HG02885 (cell line): ENCODE data around the gene NSMF.

ENCODE experiments used
- ATAC-seq: cut with Tn5 transposase; IDR thresholded peaks from one replicate; pipeline ENCODE4 v1.9.1; 2021; ENCODE audit warnings: mild to moderate bottlenecking; ENCODE audit not compliant: unreplicated experiment, poor library complexity

Gene NSMF

DNA sequence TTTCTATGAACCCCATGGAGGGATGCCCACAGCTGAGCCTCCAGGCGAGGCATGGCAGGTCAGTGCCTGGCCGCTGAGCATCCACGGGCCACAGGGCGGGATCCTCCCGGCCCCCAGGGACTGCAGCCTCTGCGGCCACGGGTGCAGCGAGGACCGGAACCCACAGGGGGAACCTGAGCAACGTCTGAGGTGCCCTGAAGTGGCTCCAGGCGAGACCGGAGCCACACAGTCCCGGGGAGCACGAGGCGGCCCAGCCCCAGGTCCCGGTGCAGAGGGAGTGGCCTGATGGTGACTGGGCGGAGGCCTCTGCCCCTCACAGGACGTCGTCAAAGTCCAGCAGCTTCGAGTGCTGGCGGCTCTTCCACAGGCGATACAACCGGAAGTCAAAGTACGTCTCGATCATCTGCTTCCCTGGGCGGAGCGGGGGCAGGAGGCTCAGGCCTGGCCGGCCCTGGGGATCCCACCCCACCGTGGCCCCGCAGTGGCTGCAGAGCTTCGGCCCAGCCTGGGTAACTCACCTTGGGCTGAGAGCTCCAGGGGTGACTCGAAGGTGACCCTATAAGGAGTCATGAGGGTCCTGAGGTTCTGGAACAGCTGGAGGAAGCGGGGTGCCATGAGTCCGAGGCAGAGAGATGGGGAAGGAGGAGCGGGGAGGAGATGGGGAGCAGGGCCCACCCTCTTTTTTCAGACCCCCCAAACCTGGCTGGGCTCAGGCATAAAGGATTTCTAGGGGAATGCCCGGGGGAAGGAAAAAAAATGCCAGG, 9.9 kb downstream of the NSMF start:
- ATAC-seq: no peak

DNA sequence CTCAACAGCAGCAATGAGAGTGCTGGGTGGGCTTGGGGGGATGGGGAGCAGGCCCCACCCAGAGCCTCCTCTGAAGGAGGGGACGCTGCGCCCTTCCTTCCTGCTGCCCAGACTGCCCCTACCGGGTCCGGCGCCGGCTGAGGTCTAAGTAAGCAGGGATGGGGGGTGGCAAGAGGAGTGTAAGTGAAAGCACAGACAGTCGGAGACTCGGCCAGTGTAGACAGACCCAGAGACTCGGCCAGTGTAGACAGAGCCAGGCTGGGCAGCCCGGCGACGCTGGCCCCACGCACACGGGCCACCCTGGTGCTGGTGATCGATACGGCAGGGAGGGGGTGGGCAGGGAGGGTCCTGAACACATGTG, 10.6 kb downstream of the NSMF start:
- ATAC-seq: no peak

DNA sequence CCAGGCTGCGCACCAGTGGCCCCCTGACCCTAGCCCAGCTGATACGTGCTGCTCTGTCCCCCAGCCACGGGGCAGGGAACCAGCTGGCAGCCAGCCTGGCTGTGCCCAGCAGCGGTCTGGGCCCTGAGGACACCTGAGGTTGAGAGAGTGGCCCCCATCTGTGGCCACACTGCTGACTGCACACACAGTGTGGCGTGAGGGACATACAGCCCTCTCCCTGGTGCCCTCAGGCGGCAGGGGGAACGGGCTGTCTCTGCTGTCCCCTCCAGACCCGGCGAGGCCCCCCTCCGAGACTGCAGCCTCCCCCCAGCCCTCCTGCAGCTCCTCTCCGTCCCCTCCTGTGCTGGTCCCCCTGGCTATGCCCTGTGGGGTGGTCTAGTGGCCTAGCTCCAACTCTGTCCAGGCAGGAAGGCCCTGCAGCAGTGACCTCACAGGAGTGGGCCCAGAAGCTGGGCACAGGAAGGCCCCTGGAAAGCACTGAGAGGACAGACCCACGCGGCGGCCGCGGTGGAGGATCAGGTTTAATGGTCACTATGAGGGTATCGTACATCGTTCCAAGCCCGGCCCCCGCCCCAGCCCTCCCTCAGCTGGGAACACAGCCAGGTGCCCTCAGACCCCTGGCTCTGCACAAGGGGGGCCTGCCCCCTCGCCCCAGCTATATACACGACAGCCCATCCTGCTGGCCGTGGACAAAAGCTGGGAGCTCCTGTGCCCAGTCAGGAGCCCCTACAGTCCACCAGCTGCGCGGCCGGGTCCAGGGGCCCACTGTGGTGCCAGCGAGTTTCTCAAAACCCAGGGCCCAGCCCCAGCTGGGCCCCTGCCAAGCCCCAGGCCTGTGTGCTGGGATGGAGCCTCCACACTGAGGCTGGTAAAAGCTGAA, 11.2 kb downstream of the NSMF start:
- ATAC-seq: no peak

DNA sequence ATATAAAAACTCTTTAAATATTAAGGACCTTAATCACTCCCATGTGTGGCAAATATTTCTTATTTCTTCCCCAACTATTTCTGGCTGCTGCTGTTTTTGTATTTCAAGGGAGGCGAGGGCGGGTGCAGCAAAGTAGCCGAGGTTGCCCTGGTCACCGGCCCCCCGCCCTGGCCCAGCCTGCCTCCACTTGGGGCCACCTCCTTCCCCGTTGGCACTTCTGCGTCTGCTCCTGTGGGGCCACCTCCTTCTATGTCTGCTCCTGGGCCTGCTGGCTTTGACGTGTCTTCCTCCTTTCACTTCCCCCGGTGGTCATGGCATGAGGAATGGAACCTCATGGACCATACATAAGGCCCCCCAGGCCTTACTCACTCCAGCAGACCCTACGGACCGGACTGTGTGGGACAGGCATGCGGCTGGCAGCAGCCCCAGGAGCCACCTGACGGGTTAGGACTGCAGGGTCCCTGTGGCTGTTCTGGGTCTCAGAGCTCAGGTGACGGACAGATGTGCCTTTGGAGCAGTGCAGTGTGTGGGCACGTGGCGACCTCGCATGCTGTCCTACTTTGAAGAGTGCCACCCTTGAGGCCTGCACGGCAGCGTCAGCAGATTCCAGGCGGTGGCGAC, 12.2 kb downstream of the NSMF start:
- no peak for ATAC-seq

DNA sequence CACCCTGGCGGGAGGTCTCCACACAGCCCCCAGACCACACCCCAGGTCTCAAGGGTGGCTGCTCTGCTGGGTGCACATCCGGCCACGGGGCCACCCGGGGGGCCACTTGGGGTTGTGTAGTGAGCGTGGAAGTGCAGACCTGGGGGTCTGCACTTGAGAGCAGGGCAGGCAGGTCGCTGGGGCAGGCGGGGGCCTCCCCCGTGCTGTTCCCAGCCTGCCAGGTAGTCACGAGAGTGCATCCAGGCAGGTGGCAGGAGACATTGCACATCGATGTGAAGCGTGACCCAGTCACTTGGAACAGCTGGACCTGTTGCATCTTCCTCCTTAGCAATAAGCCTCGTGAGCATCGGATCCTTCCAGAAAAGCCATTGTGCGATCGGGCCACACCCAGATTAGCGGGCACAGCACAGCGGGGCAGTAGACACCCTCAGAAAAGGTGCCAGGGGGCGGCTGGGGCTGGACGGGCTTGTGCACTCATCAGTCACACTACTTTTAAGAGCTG, 13.2 kb downstream of the NSMF start:
- ATAC-seq: no peak

DNA sequence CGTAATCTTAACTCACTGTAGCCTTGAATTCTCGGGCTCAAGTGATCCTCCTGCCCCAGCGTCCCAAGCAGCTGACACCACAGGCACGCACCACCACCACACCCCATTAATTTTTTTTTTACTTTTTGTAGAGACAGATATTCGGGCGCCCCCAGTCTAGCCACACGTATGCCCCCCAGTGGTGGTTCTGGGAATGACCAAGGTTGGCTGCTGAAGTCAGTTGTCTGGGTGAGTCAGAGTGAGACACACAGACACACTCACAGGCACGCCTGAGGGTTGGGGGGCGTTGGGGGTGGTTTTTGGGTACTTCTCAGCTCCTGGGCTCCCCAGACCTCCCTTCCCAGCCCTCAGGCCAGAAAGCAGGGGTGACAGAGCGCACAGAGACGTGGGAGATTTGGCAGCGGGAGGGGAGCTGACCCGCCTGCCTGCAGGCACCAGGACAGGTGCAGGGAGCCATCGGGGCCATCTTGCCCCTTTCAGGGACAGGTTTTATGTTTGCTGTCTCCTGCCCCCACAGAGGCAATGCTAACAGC, 13.8 kb downstream of the NSMF start:
- peak; percentile 56 for ATAC-seq

DNA sequence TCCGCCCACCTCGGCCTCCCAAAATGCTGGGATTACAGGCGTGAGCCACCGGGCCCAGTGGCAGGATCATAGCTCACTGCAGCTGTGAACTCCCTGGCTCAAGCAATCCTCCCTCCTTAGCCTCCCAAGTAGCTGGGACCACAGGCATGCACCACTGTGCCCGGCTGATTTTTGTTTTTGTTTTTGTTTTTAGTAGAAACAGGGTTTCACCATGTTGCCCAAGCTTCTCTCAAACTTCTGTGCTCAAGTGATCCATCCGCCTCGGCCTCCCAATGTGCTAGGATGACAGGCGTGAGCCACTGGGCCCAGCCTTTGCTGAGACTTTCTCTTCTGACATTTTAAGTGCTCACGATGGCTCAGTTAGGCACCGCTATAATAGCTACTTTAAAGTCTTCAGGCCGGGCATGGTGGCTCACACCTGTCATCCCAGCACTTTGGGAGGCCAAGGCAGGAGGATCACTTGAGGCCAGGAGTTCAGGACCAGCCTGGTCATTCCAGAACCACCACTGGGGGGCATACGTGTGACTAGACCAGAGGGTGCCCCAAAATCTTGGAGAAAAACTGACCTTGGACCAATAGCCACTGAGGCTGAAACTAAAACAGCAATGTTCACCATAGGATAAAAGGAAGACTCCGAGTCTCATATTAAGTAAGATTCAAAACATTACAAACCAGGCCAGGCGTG, 14.9 kb downstream of the NSMF start:
- ATAC-seq: no peak

DNA sequence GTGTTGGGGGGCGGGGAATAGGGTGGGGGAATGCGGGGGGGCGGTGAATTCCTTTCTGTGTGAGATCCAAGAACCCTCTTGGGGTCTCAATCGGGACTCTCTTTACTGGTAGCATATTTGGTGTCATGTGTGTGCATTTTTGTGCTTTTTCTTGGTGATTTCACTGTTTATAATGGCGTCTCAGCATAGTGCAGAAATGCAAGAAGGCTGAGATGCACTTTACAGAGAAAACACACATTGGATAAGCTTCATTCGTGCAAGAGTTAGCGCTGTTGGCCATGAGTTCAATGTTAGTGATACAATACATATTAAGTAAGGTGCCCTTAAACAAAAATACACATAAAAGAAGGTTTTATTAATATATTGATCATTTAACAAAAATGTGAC, 17.2 kb downstream of the NSMF start:
- no peak for ATAC-seq

DNA sequence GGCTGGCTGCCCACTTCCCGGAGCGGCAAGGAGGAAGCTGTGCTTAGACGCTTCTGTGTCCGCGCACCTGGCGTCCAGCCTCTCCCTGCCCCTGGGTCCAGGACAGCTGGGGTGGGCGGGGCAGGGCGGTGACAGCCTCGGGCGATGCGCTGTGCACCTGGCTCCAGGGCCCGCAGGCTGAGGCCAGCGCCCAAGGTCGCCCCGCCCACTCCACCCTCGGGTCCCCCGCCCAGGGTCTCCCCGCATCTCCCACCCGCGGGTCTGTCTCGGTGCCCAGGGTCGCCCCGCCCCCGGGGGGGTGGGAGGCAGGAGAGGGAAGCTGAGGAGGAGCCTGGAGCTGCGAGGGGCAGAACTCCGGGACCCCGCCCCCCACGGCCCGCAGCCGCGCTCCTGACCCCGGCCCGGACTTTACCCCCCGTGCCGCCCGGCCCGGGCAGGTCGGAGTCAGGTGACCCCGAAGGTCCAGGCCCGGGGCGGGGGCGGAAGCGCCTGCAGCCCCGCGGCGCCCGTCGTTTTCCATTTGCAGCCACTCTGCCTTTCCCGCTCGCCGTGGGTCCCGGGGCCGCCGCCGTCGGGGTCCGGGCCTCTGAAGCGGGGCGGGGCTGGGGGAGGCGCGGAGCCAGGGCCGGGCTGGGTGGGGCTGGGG, 17.7 kb downstream of the NSMF start, which contains the start of gene ENTPD8:
ENTPD8 (minus strand) TSS at position 69 of the 646 bp plus-strand sequence. CDS start 3,072 bp downstream, outside the sequence.
- ATAC-seq: no peak

DNA sequence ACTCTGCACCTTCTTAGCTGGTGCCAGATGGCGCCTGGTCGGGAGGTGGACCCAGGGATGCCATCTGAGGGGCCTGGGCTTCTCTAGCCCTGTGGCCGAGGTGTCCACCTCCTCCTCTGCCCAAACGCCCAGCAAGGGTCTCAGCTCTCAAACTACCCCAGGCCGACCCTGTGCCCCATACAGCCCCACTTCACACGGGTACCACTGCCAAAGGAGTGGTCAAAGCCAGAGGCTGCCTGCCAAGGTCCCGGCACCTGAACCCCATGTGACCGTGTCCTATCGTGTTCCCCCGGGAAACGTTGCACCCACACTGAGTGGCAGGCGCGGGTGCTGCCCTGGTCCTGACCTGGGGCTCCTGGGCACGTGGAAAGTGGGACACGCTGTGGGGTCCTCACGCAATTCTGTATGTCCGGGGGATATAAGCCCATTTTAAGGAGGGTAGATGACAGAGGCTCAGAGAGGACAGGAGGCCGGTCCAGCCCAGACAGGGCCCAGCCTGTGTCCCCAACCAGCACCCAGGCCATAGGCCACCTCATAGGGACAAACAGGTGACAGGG, 19.9 kb downstream of the NSMF start:
- ATAC-seq: no peak

DNA sequence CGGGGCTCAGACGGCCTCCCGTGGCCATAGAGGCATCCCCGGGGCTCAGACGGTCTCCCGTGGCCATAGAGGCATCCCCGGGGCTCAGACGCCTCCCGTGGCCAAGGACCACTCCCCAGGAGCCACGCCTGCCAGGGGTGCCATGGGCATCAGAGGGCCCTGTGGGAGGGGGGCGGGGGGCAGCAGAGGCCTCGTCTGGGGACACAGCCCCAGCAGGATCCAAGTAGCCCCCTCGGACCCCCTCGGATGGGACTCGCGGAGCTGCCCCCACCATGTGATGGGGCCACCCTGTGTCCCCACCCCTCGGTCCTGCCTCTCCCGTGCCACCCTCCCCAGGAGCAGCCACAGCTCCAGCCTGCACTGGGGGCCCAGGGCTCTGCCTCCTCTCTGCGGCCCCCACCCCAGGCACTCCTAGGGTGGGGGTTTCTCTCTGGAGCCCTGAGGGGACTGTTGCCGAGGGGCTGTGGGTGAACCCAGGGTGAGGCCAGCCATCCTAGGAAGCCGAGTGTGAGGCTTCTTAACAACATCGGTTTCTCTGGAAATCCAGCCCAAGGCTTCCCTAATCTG, 20.5 kb downstream of the NSMF start:
- no peak for ATAC-seq

DNA sequence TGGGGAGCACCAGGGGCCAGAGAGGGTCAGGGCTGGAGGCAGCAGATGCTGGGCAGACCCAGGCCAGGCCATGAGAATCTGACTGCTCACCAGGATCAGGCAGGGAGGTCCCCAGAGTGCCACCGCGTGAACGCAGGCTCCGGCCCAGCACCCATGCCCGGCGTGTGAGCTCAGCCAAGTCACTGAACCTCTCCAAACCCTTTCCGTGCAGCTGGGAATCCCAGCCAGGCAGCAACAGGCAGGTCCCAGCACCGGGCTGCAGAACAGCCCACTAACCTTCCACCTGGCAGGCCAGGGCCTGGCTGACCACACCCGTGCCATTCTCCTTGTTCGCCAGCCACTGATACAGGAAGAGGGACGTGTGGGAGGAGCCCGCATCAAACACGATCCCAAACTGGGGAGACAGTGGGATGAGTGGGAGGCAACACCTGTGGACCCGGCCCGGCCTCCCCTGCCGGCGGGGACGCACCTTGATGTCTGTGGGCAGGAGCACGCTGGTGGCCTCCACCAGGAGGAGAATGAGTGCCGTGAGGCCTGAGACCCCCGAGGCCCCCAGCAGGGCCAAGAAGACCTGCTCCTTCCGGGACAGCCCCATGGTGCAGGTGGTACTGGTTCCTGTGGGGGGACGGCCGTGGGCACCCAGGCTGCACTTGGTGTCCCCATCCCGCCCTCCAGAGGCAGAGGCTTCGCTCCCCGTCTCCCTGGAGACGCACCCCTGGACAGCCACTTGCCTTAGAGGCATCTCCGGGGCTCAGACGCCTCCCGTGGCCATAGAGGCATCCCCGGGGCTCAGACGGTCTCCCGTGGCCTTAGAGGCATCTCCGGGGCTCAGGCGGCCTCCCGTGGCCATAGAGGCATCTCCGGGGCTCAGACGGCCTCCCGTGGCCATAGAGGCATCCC, 21.2 kb downstream of the NSMF start:
- ATAC-seq: no peak

DNA sequence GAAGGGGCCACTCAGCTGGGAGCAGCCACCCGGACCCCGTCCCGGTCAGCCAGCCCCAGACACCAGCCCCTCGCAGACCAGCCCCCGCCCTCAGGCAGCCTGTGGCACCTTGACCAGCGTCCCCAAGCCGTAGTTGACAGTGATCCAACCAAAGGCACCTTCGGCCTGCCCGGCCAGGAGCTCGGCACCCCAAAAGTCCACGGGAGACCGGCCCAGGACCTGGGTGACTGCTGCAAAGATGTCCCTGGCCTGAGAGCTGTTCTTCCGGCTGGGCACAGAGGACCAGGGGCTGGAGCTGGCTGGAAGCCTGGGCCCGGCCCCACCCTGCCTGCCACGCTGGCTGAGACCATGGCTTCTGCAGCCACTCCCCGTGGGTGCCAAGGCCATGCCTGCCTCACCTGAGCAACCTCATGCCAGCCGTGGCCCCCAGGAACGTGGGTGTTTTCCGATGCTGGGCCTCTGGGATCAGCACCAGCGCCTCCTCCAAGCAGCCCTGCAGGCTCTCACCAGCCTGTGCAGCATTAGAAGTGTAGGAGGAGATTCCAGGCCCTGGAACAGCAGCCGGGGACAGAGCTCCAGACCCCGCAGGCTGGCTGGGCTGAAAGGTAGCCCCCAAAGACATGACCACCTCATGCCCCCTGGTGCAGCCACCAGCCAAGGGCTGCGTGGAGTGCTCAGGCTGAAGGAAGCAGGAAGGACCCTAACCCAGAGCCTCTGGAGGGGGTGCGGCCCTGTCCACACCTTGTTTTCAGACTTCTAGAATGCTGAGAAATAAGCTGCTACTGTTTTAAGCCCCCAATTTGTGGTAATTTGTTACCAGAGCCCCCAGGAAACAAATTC, 22.2 kb downstream of the NSMF start:
- no peak for ATAC-seq

DNA sequence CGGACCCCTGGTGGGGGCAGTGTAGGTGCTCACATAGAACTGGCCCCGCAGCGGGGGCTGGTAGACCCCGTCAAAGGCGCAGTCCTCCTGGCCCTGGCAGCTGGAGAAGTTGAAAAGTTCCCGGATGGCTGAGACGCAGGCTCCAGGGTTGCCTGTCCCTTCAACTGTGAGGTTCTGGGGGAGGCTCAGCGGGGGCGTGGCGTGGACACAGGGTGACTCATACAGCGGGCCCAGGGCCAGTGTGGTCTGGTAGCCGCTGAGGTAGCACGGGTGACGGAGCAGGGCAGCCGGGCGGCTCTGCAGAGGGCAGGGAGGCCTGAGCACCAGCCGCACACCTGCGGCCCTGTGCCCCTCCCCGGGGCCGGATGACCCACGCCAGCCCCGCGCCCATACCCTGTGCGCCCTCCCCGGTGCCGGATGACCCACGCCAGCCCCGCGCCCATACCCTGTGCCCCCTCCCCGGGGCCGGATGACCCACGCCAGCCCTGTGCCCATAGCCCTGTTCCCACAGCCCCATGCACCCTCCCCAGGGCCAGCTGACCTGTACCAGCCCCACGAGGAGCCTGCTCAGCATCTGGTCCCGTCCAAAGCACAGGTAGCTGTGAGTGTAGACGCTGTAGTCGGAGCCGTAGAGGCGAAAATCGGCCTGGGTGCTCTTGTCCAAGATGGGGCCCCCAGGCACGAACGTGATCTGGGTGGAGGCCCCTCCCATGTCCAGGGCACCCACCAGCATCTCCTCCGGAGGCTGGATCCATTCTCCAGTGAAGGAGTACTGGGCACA, 23.0 kb downstream of the NSMF start:
- no peak for ATAC-seq

DNA sequence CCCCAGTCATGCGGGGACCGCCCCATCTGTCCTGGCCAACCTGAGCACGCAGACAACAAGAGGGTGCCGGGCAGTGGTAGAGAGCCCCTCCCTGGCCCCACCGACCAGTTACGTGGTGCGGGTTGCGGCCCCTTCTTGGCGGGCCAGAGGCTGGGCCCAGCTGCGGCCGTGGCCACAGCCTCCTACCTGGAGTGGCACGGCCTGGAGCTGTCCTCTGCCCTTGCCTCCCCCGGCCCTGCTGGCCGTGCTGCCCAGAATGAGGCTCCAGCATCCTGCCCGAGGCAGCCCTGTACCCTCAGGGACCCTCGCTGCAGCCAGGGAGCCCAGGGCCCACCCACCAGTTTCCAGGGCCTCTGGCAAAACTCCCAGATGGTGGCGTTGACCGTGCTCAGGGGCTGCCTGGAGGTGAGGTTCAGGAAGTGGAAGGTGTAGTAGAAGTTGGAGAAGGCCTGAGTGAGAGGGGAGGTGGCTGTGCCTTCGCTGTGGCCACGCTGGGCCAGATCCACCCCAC, 23.7 kb downstream of the NSMF start:
- ATAC-seq: no peak
